Measurements from ENCODE around the gene EVI2B. TPM values are rescaled to one million over a fixed set of nuclear protein-coding genes. Genes with fewer than 3 reads are reported as not detected.
"Not testable (repeated sequence)": the region's sequence is repeated elsewhere in the genome, so short reads cannot be mapped to it uniquely, and the experiment has no call there.

The EVI2B gene
- polyA plus RNA-seq, 2 of the 4 experiments (the other 2 are of a cell fraction): 0.04 TPM; not detected in 1

DNA sequence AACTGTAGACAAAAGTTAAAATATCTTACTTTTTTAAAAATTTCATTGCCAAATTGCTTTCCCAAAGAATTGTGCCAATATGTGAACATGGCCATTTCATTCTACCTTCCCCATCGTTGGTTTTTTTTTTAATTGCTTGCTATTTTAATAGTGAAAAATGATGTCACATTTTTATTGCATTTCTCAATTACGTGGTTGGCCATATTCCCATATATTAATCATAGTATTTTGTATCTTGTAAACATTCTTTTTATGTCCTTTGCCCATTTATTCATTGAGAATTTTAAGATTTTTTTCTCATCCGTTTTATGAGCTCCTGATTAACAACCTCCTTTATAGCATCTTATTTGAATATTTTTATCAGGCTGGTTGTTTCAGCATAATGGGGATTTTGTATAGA is 24.1 kb downstream of the EVI2B start:
- no peak overlapping the region for H3K4me2 ChIP-seq
- DNase-seq (ENCODE audit: low read depth in 1 of 2, low spot score in 1 of 2): no peak
- ChIA-PET CTCF (no interaction called here), POLR2A (no interaction called here)
- no peak for TF ChIP-seq RCOR1 (IDR thresholded peaks at IDR 0.05; ENCODE audit: low read depth, low read length)
- no peak for TF ChIP-seq KDM1A (IDR thresholded peaks at IDR 0.05; ENCODE audit: low read depth)
- TF ChIP-seq, protein P1, sequence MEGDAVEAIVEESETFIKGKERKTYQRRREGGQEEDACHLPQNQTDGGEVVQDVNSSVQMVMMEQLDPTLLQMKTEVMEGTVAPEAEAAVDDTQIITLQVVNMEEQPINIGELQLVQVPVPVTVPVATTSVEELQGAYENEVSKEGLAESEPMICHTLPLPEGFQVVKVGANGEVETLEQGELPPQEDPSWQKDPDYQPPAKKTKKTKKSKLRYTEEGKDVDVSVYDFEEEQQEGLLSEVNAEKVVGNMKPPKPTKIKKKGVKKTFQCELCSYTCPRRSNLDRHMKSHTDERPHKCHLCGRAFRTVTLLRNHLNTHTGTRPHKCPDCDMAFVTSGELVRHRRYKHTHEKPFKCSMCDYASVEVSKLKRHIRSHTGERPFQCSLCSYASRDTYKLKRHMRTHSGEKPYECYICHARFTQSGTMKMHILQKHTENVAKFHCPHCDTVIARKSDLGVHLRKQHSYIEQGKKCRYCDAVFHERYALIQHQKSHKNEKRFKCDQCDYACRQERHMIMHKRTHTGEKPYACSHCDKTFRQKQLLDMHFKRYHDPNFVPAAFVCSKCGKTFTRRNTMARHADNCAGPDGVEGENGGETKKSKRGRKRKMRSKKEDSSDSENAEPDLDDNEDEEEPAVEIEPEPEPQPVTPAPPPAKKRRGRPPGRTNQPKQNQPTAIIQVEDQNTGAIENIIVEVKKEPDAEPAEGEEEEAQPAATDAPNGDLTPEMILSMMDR (IDR thresholded peaks at IDR 0.05): no peak
- peak; percentile 70 for FAIRE-seq
- ATAC-seq: no peak
- 74% methylated on average over 3 of the region's 3 CpGs for WGBS (ENCODE audit: missing lambda C conversion rate)
- no peak overlapping the region for H3K27ac ChIP-seq
- 0 out of 3 replicates have a peak, but pooled peaks cover 3% of the 10 kb centered on the region for H3K4me1 ChIP-seq
- no peak overlapping the region for H3K4me3 ChIP-seq
- no peaks in the 10 kb centered on the region for H3K9me3 ChIP-seq

DNA sequence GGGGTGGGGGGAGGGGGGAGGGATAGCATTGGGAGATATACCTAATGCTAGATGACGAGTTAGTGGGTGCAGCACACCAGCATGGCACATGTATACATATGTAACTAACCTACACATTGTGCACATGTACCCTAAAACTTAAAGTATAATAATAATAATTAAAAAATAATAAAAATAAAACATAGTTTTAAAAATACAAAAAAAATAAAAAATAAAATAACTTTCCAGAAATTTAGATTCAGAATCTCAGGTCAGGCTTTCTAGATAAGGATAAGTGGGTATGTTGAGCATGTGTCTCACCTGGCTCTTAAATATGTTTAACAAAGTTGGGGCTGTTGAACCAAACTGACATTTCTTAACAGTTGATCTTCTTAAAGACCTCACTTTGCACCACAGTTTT is 25.9 kb downstream of the EVI2B start:
- H3K4me3 ChIP-seq; ATAC-seq; H3K4me2 ChIP-seq; FAIRE-seq; POLR2A ChIA-PET; DNase-seq (ENCODE audit: low read depth in 1 of 2, low spot score in 1 of 2); CTCF ChIA-PET; H3K27ac ChIP-seq; H3K4me1 ChIP-seq; H3K9me3 ChIP-seq: not testable (repeated sequence)
- WGBS (ENCODE audit: missing lambda C conversion rate): 100% methylated on average over 1 of the region's 1 CpG

DNA sequence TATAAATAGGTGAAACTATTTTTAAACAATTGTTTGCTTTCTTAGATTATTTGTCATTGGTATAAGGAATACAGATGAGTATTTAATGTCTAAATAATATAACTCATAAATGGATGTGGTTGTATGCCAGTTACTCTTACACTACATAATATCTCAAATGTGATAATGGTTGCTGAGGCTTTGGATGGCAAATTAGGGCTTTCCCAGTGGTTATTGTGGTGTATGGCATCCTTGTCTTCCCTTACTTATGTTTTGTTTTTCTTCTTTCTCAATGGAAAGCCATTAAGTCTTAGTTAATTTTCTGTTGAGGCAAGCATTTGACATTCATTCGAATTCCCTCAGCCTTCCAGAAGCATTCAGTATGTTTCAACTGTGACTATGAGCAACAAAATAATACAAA is 27.3 kb downstream of the EVI2B start:
- H3K4me3 ChIP-seq: no peak overlapping the region
- DNase-seq (ENCODE audit: low read depth in 1 of 2, low spot score in 1 of 2) (no peak), ATAC-seq (peak; percentile 64 to 66; a peak in 3 of 6 replicates), FAIRE-seq (peak; percentile 67)
- no peak overlapping the region for H3K27ac ChIP-seq
- no peak overlapping the region for H3K4me2 ChIP-seq
- ChIA-PET POLR2A (no interaction called here), CTCF (interaction anchor here (0.8 kb wide), 1 partner anchor 22 kb away, joined by 5 read pairs; no protein-coding TSS in a partner anchor)
- H3K9me3 ChIP-seq: no peaks in the 10 kb centered on the region
- TF ChIP-seq RCOR1 (IDR thresholded peaks at IDR 0.05; ENCODE audit: low read depth, low read length): no peak
- no peak for TF ChIP-seq EHF (CRISPR knock-in tag; IDR thresholded peaks at IDR 0.05)
- TF ChIP-seq EHMT2 (IDR thresholded peaks at IDR 0.05; ENCODE audit: low read depth): no peak
- TF ChIP-seq MYC (IDR thresholded peaks at IDR 0.05; ENCODE audit: borderline replicate concordance, low read length): no peak
- no peak for TF ChIP-seq GATA3 (IDR thresholded peaks at IDR 0.05; ENCODE audit: borderline replicate concordance)
- TF ChIP-seq, protein P2, sequence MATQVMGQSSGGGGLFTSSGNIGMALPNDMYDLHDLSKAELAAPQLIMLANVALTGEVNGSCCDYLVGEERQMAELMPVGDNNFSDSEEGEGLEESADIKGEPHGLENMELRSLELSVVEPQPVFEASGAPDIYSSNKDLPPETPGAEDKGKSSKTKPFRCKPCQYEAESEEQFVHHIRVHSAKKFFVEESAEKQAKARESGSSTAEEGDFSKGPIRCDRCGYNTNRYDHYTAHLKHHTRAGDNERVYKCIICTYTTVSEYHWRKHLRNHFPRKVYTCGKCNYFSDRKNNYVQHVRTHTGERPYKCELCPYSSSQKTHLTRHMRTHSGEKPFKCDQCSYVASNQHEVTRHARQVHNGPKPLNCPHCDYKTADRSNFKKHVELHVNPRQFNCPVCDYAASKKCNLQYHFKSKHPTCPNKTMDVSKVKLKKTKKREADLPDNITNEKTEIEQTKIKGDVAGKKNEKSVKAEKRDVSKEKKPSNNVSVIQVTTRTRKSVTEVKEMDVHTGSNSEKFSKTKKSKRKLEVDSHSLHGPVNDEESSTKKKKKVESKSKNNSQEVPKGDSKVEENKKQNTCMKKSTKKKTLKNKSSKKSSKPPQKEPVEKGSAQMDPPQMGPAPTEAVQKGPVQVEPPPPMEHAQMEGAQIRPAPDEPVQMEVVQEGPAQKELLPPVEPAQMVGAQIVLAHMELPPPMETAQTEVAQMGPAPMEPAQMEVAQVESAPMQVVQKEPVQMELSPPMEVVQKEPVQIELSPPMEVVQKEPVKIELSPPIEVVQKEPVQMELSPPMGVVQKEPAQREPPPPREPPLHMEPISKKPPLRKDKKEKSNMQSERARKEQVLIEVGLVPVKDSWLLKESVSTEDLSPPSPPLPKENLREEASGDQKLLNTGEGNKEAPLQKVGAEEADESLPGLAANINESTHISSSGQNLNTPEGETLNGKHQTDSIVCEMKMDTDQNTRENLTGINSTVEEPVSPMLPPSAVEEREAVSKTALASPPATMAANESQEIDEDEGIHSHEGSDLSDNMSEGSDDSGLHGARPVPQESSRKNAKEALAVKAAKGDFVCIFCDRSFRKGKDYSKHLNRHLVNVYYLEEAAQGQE (IDR thresholded peaks at IDR 0.05): no peak
- TF ChIP-seq EP300 (IDR thresholded peaks at IDR 0.05): no peak
- no peak for TF ChIP-seq CHD4 (IDR thresholded peaks at IDR 0.05; ENCODE audit: borderline replicate concordance)
- no peak for TF ChIP-seq MAZ (IDR thresholded peaks at IDR 0.05; ENCODE audit: borderline replicate concordance, low read depth, low read length)
- no peak for TF ChIP-seq KDM5A (IDR thresholded peaks at IDR 0.05)
- no peak for TF ChIP-seq NPAS2 (CRISPR knock-in tag; IDR thresholded peaks at IDR 0.05; ENCODE audit: borderline replicate concordance)
- WGBS (ENCODE audit: missing lambda C conversion rate): 76% methylated on average over 1 of the region's 1 CpG
- H3K4me1 ChIP-seq: 0 out of 3 replicates have a peak, but pooled peaks cover 3% of the 10 kb centered on the region

DNA sequence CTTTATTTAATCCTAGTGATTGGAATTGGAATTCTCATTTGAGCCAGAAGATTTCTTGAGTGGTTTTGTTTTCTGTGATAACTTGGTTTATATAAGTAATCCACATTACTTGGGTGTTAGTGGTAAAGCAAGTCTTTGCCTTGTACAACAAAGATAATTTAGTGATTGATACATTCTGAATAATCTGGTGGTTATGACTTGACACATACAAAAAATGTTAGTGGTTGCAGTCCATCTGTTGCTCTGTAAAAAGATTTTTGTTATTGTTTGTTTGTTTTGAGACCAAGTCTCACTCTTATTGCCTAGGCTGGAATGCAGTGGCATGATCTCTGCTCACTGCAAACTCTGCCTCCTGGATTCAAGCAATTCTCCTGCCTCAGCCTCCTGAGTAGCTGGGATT is 30.0 kb downstream of the EVI2B start:
- ATAC-seq (no peak), DNase-seq (ENCODE audit: low read depth in 1 of 2, low spot score in 1 of 2) (no peak), FAIRE-seq (peak; percentile 7)
- Histone ChIP-seq H3K27ac (no peak overlapping the region), H3K4me2 (no peak overlapping the region), H3K4me1 (no peaks in the 10 kb centered on the region), H3K4me3 (no peak overlapping the region), H3K9me3 (no peaks in the 10 kb centered on the region)
- POLR2A ChIA-PET: no interaction called here
- CTCF ChIA-PET: interaction anchor here (0.8 to 1.5 kb wide), 2 partner anchors 13 to 90 kb away, joined by 3 read pairs; no protein-coding TSS in a partner anchor
- TF ChIP-seq, protein P3, sequence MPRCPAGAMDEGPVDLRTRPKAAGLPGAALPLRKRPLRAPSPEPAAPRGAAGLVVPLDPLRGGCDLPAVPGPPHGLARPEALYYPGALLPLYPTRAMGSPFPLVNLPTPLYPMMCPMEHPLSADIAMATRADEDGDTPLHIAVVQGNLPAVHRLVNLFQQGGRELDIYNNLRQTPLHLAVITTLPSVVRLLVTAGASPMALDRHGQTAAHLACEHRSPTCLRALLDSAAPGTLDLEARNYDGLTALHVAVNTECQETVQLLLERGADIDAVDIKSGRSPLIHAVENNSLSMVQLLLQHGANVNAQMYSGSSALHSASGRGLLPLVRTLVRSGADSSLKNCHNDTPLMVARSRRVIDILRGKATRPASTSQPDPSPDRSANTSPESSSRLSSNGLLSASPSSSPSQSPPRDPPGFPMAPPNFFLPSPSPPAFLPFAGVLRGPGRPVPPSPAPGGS (IDR thresholded peaks at IDR 0.05): no peak
- TF ChIP-seq CEBPB (IDR thresholded peaks at IDR 0.05) (no peak), SMC3 (IDR thresholded peaks at IDR 0.05) (no peak), POLR2AphosphoS2 (conservative IDR thresholded peaks at IDR 0.05; ENCODE audit: low read length) (no peak), NFE2L2 (conservative IDR thresholded peaks at IDR 0.05; ENCODE audit: low read length) (no peak), FOXS1 (CRISPR knock-in tag; IDR thresholded peaks at IDR 0.05) (no peak), RNF2 (IDR thresholded peaks at IDR 0.05; ENCODE audit: borderline replicate concordance, low read depth) (no peak), HOXA7 (CRISPR knock-in tag; IDR thresholded peaks at IDR 0.05) (no peak)
- TF ChIP-seq, protein P4, sequence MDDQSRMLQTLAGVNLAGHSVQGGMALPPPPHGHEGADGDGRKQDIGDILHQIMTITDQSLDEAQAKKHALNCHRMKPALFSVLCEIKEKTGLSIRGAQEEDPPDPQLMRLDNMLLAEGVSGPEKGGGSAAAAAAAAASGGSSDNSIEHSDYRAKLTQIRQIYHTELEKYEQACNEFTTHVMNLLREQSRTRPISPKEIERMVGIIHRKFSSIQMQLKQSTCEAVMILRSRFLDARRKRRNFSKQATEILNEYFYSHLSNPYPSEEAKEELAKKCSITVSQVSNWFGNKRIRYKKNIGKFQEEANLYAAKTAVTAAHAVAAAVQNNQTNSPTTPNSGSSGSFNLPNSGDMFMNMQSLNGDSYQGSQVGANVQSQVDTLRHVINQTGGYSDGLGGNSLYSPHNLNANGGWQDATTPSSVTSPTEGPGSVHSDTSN (IDR thresholded peaks at IDR 0.05): no peak
- TF ChIP-seq, protein P5, sequence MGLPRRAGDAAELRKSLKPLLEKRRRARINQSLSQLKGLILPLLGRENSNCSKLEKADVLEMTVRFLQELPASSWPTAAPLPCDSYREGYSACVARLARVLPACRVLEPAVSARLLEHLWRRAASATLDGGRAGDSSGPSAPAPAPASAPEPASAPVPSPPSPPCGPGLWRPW (IDR thresholded peaks at IDR 0.05): no peak
- TF ChIP-seq, protein P6, sequence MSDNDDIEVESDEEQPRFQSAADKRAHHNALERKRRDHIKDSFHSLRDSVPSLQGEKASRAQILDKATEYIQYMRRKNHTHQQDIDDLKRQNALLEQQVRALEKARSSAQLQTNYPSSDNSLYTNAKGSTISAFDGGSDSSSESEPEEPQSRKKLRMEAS (IDR thresholded peaks at IDR 0.05): no peak
